Hematopoietic multipotent progenitor cell treated with erythropoietin and hydrocortisone succinate and interleukin-3 and kit ligand, for 15 days (in vitro differentiated cells): Measurements from ENCODE around the gene NAA10.

Experiments
- DNase-seq: peaks from one replicate; pipeline ENCODE4 v3.0.0-alpha.2; 2015; ENCODE audit warnings: low spot score

NAA10 gene

GRCh38 chrX:153966841-153967535 lies 32.2 kb upstream of the NAA10 start:
- no peak for DNase-seq

DNA sequence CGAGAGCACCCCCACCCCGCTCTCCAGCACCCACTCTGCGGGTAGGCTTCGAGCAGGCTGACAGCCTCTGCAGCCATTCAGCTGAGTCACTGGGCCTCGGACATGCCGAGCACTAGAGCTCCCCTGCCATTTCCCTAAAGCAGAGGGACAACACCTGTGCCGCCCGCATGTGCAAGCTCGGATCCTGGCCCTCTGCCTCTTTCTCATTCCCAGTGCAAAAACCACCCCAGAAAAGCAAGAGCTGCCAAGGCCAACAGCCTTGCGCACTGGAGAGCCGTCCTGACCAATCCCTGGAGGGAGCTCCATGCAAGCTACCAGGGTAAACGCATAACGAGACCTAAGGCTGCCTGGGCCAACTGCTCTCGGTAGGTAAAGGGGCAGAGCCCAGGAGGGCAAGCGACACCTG lies 31.4 kb upstream of the NAA10 start:
- DNase-seq: no peak

DNA sequence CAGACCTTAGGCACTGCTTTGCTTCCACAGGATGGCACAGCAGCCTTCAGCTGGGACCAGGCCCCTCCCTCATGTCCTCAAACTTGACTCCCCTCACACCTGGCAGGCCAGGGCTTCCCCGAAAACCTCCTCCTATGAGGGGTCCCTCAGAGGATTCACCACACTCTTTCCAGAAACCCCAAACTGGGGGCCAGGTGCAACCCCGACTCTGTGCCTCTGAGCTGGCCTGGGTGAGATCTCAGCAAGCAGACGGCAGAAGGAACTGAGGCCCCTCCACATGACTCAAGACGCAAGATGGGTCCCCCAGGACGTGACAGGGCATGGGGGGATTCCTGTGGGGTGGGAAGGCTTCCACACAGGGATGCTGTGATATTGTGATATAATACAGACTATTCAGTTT lies 30.6 kb upstream of the NAA10 start:
- DNase-seq: no peak

GRCh38 chrX:153964105-153964504 lies 29.3 kb upstream of the NAA10 start:
- DNase-seq: no peak

- no peak for DNase-seq
These were observed 28.7 kb upstream of the NAA10 start for GRCh38 chrX:153963546-153963945.

DNA sequence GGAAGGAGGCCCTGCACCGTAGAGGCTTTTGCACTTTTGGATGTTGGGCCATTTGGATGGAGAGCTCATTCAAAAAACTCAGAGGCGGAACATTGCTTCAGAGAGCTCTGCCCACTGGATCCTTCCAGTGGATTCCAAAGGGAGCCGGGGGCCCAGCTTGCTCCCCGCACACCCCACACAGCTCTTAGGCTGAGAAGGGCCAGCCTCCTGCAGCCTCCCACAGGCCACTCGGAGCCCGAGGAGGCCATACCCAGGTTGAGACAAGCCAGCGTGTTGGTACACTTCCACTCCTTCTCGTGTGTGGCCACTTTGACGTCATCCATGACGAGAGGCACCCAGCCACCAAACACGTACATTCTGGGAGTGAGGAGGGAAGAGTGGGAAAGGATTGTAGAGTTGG lies 26.5 kb upstream of the NAA10 start:
- DNase-seq: no peak

DNA sequence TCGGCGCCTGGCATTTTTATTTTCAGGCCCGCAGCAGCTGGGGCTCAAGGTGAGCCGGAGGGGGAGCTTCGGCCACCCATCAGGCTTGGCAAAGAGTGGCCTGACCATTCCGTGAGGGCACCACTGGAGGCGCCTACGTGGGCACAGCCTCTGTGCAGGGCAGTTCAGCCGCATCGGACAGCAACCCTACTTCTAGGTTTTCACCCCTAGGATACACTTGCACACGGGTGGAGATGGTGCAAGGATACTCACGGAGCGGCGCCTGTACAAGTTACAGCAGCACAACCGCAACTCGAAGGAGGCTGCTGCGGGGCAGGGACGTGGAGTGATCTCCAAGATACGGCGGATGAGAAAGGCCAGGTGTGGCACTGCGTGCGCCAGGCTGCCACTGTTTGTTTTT lies 25.9 kb upstream of the NAA10 start:
- DNase-seq: no peak

- DNase-seq: no peak
These were observed 25.2 kb upstream of the NAA10 start for GRCh38 chrX:153960077-153960476.

DNA sequence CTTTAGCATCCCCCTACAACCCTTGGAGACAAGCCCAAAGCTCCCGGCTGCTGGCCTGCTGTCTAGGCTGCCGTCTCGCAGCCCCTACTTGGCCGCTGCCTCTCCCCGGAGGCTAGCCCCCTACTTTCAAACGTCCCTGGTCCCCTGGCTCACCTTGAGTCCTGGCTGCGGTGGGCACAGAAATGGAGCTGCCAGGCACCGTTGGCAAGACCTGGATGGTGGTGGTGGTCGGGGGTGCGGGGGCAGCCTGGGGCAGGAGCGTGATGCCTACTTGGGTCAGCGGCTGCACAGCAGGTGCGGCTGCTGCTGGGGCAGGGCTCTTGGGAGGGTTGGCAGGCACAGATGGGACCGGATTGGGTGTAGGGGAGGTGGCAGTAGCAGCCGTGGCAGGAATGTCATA lies 24.8 kb upstream of the NAA10 start:
- DNase-seq: no peak

DNA sequence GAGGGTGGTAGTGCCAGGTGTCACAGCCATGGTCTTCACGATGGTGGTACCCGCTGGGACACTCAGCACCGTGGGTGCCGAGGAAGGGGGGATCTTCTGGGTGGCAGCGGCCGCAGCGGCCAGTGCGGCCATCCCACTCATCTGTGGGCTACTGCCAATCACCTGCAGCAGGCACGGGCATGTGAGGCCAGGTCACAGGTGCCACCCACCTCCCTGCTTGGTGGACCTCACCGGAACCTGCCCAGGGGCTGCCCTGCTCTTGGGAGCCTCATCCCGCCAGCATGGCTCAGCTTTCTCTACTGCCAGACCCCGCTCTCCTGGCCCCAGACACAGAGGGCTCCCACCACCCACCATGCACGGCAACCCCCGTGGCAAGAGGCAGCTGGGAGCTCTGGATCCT lies 23.8 kb upstream of the NAA10 start:
- no peak for DNase-seq

DNA sequence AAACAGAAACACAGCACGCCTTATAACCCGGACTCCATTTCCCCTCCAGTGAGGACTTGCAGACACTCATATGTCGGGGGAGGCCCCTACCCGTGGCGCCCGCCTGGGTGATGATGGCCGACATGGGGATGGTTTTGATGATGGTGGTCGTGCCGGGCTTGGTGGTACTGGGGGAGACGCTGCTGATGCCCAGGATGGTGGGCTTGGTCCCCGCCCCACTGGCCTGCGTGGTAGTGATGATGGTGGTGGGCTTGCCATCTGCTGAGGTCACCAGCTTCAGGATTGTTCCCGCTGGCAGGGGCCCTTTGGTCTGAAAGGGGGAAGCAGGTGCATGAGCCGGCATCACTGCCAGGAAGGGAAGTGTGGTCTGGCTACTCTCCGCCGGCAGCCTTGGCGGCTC lies 22.4 kb upstream of the NAA10 start:
- DNase-seq: no peak

DNA sequence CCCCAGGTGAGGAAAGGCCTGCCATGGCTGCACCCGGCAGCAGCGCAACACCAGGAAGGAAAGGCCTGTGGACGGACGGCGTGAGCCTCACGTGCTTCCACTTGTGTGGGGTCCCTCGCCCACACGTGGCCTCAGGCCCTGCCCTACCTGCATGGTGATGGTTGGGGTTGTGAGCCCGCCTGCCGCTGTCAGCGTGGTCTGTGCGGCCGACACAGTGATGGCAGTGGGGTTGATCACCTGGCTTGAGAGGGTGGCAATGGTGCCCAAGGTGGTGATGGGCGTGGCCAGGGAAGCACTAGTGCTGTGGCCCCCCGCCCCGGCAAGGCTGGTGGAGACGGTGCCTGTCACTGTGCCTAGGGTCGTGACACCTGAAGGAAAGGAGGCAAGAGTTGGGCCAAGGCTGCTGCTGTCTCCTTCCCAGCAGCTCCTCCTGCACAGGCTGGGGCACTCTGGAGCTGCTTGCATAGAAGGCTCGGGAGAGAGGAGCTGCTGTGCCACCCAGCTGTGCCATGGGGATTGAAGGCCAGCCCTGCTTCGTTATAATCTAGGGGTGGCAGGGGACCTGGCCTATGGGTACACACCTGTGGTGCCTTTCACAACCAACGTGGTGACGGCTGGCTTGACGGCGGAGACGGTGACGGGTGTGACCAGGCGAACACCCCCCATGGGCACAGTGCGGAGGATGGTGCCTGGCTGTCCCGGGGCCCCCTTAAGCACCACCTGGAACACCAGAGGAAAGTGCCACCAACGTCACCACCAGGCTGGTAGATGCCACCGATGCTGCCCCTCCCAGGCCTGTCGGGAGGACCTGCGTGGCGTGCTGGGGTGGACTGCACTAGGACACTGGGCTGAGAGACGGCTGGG lies 21.4 kb upstream of the NAA10 start:
- no peak for DNase-seq

GRCh38 chrX:153955228-153955732 lies 20.4 kb upstream of the NAA10 start:
- DNase-seq: no peak

DNA sequence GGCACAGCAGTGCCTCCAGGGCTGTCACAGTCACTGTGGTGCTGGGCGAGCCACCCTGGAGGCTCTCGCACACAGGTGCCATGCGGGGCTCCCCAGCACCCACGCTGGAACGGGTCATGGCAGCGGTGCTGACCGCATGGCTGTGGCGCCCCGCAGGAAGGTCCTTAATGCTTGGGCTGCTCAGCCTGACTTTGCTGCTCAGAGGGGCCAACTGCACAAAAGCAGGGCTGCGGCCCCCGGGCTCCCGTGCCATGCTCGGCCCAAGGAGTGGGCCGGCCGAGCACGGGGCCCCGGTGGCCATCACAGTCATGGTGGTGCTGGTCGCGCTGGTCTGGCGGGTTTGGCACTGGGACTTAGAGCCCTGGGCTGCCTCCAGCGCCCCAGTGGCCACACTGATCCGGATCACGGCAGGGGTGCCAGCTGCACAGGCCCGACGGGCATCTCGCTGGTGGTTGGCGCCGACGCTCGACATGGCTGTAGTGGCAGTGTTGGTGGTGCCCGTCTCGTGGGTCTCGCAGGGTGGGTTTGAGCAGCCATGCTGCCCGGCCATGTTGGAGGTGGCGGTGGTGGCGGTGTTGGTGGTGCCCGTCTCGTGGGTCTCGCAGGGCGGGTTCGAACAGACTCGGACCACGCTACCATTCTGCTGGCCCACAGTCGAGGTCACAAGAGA lies 19.9 kb upstream of the NAA10 start:
- DNase-seq: no peak

GRCh38 chrX:153953892-153954557 lies 19.2 kb upstream of the NAA10 start:
- DNase-seq: no peak

GRCh38 chrX:153953342-153953830 lies 18.5 kb upstream of the NAA10 start:
- peak; percentile 70 for DNase-seq

GRCh38 chrX:153952373-153953026 lies 17.7 kb upstream of the NAA10 start:
- no peak for DNase-seq

DNA sequence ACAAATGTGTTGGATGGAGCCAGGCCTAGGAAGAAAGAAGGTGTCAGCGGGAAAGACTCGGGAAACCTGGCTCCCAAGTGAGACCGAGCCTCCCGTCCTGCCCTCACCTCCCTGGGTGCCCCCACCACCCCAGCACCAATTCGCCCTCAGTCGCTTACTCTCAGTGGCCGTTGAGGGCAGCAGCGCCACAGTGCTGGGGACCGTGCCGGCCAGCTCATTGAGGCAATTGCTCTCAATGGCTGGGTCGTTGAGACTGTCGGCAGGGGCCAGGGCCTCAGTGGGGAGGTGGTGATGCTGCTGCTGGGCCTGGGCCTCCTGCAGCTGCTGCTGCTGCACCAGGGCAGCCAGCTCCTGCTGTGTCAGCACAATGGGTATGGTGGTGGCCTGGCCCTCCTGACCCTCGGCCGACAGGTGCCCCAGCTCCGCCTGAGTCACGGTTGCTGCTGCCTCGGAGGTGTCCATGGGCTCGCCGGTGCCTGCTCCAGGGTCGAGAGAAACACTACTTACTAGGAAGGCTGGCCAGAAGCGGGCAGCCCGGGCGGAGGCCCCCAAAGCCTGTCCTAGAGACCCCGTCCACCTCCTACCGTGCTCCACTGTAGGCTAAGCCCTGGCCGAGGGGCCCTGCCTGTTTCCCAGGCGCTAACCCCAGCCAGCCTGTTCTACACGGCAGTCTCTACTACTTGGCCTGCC lies 17.0 kb upstream of the NAA10 start:
- no peak for DNase-seq

DNA sequence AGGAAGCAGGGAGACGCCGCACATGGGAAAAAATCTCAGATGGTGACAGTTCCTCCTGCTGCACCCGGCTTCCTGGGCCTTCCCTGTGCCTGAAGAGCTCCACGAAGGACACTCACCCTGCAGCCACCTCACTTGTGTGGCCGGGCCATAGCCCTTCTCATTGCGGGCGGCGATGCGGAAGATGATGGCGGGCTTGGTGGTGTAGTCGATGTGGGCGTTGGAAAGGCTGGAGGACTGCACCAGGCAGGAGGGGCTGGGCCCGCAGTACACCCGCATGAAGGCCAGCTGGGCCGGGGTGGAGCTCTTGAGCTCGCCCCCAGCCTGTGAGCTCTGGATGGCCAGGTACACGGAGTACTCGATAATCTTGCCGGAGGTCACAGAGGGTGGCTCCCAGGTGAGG lies 15.3 kb upstream of the NAA10 start:
- DNase-seq: no peak

DNA sequence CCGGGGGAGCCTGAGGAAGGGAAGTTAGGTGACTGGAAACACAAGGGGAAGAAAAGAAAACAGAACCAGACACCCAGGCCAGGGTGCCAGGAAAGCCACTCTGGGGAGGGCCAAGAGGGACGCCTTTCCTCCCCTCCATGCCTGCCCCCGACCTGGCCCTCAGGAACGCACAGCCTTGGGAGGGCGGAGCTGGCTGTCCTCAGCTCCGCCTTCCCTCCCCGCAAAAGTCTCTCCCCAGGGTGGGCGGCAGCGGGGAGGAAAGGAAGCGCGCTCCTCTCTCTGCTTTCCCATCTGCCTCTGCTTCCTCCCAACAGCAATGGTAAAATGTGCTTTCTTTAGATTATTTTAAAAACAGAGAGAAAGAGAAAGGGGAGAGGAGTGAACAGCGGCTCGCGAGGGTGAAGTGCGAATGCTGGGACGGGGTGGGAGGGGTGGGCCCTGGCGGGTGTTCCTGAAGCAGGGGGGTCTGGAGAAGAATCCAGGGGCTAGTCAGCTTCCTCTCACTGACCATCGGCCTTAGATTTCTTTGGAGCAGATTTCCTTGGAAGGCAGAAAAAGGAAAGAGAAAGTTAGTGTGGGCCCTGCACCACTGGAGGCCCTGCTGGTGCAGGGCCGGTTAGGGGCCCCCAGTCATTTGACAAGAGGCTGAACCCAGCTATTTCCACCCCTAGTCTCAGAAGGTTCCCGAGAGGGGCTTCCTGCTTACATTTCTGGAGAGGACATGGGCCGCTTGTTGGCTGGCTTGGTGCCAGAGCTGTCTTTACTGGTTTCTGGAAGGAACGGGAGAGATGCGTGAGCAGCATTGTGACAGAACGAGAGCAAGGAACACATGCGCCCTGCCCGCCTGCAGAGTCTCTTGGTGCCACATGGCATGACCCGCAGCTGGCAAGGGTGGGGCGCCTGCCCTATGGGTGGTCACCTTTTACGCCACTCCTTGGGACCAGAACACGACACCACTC lies 14.3 kb upstream of the NAA10 start:
- DNase-seq: no peak
